ENCODE results near the gene GRID2.

GRCh38 chr4:93759506-93759905 is 1455.7 kb downstream of the GRID2 start:
- TF ChIP-seq CTCF (IDR thresholded peaks at IDR 0.05) (no peak), EZH2 (IDR thresholded peaks at IDR 0.05) (no peak), EZH2phosphoT487 (IDR thresholded peaks at IDR 0.05) (no peak)
